Fibroblast of villous mesenchyme (primary cell): Measurements from ENCODE around the gene CAGE1. TPM values are rescaled to one million over a fixed set of nuclear protein-coding genes. Genes with fewer than 3 reads are reported as not detected.
"Not testable (repeated sequence)": the region's sequence is repeated elsewhere in the genome, so short reads cannot be mapped to it uniquely, and the experiment has no call there.

Source experiments
- DNase-seq: peaks from one replicate; pipeline ENCODE4 v3.0.0-alpha.2; 2010; ENCODE audit warnings: low read depth
- H3K4me3 ChIP-seq: 2 replicates; pipeline ENCODE4 v1.5.1; 2011; ENCODE audit warnings: low read depth, mild to moderate bottlenecking, low read length
- CTCF ChIP-seq: IDR thresholded peaks from 2 replicates; pipeline ENCODE4 v1.5.1; 2012; ENCODE audit warnings: low read depth, mild to moderate bottlenecking, low read length; ENCODE audit not compliant: insufficient read depth
- total RNA-seq: library from RNA; depleted of rRNA; stranded (reverse); fragments of >200 nt; gene quantifications from 2 replicates; pipeline ENCODE4 v1.2.3, GENCODE V29; 2012

CAGE1 gene
- total RNA-seq, 1 donor, result under 0.01 TPM

- no peak for DNase-seq
- TF ChIP-seq CTCF, result no peak
Observed at GRCh38 chr6:7328243-7328642, 61.3 kb downstream of the CAGE1 start.

GRCh38 chr6:7325750-7326149 lies 63.8 kb downstream of the CAGE1 start:
- H3K4me3 ChIP-seq, result no peak overlapping the region
- TF ChIP-seq CTCF, result no peak
- DNase-seq, result no peak

More at GRCh38 chr6:7328243-7328642, 61.3 kb downstream of the CAGE1 start:
- no peak overlapping the region for H3K4me3 ChIP-seq

GRCh38 chr6:7324520-7324919 lies 65.0 kb downstream of the CAGE1 start:
- no peak for DNase-seq
- no peak for TF ChIP-seq CTCF
- no peak overlapping the region for H3K4me3 ChIP-seq

GRCh38 chr6:7323074-7323473 lies 66.5 kb downstream of the CAGE1 start:
- no peak overlapping the region for H3K4me3 ChIP-seq
- DNase-seq, result no peak
- no peak for TF ChIP-seq CTCF

- not testable (repeated sequence) for H3K4me3 ChIP-seq, DNase-seq
Observed at GRCh38 chr6:7321866-7322265, 67.7 kb downstream of the CAGE1 start.

GRCh38 chr6:7319406-7319805 lies 70.1 kb downstream of the CAGE1 start:
- H3K4me3 ChIP-seq, DNase-seq: not testable (repeated sequence)

GRCh38 chr6:7317538-7317937 lies 72.0 kb downstream of the CAGE1 start:
- no peak for DNase-seq
- H3K4me3 ChIP-seq, result no peak overlapping the region
- TF ChIP-seq CTCF, result no peak

- H3K4me3 ChIP-seq, result no peak overlapping the region
- no peak for DNase-seq
- TF ChIP-seq CTCF, result no peak
Observed at GRCh38 chr6:7316658-7317533, 72.6 kb downstream of the CAGE1 start.
